ENCODE results near the gene C1orf115.
"Not testable (repeated sequence)": the region's sequence is repeated elsewhere in the genome, so short reads cannot be mapped to it uniquely, and the experiment has no call there.

The C1orf115 gene

DNA sequence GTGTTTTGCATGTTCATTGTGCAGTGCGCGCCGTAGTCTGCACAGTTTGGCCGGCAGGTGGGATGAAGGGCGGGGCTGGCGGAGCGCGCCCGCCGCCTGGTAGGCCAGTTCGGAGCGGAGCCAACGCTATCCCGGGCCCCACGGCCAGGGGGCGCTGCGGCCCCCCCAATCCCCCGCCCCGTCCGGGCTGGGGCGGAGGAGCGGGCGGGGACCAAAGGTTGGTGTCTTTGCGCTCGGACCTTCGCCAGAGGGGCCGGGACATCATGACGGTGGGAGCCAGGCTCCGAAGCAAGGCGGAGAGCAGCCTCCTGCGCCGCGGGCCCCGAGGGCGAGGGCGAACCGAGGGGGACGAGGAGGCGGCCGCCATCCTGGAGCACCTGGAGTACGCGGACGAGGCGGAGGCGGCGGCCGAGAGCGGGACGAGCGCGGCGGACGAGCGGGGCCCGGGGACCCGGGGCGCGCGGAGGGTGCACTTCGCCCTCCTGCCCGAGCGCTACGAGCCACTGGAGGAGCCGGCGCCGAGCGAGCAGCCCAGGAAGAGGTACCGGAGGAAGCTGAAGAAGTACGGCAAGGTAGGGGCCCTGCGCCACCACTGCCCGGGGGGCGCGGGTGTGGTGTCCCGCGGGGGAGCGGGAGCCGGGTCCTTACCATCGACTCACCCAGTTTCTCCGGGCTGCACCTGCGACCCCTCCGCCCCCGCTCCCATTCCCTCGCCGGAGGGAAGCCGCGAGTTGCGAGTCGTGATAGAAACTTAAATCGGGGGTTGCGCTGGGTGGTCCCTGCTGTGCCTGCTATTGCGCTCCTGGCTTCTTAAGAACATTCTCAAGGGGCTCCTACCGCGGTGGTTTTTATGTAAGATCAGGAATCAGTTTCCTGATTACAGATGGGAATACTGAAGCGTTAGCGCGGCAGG, at the start of gene C1orf115:
C1orf115 (plus strand) TSS at position 224 of the 913 bp plus-strand sequence; CDS start at position 264, 40 bp downstream.
- peak; percentile 12 to 45 for DNase-seq (ENCODE audit: low read depth in 2 of 2)

GRCh38 chr1:220642285-220642684, 47.9 kb upstream of the C1orf115 start:
- DNase-seq (ENCODE audit: low read depth in 2 of 2): no peak

DNA sequence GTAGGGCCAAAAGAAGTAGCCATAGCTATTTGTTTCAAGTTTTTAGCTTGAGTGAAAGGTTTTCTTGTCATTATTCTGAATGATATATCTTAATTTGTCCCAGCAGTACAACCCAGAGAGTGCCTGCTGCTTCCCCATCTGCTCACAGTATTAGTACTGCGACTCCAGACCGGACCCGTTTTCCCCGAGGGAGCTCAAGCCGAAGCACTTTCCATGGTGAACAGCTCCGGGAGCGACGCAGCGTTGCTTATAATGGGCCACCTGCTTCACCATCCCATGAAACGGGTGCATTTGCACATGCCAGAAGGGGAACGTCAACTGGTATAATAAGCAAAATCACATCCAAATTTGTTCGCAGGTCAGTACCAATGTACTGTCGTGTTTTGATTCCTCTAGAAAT, 37.2 kb upstream of the C1orf115 start:
- no peak for DNase-seq (ENCODE audit: low read depth in 2 of 2)

GRCh38 chr1:220655509-220655908, 34.7 kb upstream of the C1orf115 start:
- DNase-seq (ENCODE audit: low read depth in 2 of 2): no peak

GRCh38 chr1:220655961-220656740, 34.0 kb upstream of the C1orf115 start:
- no peak for DNase-seq (ENCODE audit: low read depth in 2 of 2)

- no peak for DNase-seq (ENCODE audit: low read depth in 2 of 2)
Measured at GRCh38 chr1:220666349-220666748, 23.8 kb upstream of the C1orf115 start.

DNA sequence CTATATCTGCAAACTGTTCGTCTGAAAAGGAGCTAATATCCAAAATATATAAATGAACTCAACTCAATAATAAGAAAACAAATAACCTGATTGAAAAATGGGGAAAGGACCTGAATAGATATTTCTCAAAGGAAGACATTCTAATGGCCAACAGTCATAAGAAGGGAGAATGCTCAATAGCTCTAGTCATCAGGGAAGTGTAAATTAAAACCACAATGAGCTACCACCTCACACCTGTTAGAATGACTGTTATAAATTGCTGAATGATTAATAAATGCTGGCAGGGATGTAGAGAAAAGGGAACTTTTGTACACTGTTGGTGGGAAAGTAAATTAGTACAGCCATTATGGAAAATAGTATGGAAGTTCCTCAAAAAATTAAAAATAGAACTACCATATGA, 21.2 kb upstream of the C1orf115 start:
- DNase-seq (ENCODE audit: low read depth in 2 of 2): no peak

GRCh38 chr1:220670365-220670764, 19.8 kb upstream of the C1orf115 start:
- DNase-seq (ENCODE audit: low read depth in 2 of 2): no peak

DNA sequence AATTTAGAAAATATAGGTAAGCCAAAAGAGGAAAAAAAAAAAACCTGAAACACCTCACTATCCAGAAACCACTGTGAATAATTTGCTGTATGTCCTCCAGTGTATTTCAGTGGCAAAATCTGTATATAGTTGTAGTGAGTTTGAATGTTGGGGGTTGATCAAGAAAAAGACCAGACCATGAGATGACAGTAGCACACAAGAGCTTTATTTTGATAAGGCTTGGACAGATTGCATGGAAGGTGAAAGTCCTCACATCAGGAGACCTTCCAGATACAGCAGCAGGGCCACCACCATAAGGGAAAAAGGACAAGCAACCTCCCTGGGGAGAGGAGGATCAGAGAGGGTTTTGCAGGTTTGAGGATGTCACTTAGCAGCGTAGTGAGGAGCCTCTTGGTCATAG, 16.2 kb upstream of the C1orf115 start:
- no peak for DNase-seq (ENCODE audit: low read depth in 2 of 2)

DNA sequence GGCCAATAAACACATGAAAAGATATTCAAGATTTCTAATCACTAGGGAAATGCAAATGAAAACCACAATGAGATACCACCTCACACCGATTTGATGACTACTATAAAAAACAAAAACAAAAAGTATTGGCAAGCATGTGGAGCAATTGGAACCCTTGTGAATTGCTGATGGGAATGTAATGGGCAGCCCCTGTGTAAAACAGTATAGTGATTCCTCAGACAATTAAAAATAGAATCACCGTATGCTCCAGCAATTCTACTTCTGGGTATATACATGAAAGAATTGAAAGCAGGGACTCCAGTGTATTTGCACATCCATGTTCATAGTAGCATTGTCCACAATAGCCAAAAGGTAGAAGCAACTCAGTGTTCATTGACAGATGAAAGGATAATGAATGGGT, 12.9 kb upstream of the C1orf115 start:
- DNase-seq (ENCODE audit: low read depth in 2 of 2): no peak

DNA sequence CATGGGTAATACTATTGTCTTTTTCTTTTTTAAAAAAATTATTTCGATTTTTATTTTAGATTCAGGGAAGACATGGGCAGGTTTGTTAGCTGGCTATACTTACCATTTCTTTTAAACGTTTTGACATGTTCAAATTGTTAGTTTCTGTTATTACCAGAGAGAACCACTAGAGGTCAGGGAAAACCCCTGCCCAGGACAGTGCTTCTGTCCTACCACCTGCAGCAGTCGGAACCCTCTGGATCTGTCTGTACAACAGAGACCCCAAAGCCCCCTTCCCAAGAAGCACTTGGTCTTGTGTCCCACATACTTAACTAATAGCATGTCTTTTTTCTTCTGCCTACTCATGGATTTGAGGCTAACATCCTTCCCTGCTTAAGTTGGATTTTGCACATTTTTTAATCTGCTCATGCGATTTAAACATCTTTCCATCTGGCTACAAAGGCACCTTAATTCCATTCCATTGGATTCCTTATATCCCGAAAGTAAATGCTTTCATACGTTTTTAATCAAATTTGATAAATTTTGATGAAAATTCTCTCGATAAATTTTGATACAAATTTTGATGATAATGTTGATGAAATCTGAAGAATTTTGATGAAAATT, 10.0 kb upstream of the C1orf115 start:
- no peak for DNase-seq (ENCODE audit: low read depth in 2 of 2)

DNA sequence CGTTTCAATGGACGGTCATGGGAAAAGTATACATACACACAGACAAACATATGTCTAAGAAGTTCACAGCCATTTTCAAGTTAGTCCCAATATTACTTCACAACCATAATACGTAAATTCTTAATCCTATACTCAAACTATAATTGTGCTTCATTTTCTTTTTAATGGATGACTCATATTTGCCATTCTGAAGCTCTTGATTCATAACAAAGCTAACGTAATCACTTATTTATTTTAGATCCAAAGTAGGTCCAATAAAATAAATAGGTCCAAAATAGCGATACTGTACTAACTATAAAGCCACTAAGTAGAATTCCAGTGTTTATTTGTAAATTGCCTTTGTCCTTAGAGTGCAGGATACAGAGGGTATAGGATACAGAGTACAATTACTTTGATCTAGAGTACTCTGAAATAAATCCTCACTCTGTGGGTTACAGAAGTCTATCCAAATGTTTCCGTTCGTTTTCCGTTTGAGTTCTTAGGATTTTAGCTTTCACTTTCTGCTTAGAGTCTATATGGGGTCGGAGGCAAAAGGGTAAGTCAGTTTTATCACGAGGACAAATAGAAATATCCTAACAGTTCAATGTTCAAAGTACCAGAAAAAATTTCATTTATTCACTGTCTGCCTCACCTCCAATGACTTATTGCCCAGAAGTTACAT, 8.8 kb upstream of the C1orf115 start:
- no peak for DNase-seq (ENCODE audit: low read depth in 2 of 2)

- DNase-seq (ENCODE audit: low read depth in 2 of 2): no peak
Measured at GRCh38 chr1:220682901-220683576, 7.1 kb upstream of the C1orf115 start.

- DNase-seq (ENCODE audit: low read depth in 2 of 2): not testable (repeated sequence)
Measured at GRCh38 chr1:220683716-220684115, 6.4 kb upstream of the C1orf115 start.

DNA sequence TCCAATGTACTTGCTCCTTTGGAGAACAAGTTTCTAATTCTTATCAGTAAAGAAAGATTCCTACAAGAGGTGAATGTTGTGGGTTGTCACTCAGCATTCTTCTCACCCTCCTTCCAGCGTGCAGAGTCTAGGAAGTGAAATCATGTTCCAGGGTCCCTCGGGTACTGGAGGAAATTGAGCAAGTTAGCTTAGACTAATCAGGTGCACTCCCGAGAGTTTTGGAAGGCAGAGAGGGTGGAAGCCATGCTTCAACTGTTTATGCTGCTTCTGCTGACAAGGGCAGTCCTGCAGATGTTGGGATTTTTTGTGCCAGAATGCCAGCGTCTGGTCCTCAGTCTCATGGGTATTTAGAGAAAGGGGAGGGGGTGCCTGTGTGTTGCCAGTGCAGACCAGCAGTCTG, 5.3 kb upstream of the C1orf115 start:
- DNase-seq (ENCODE audit: low read depth in 2 of 2): no peak

DNA sequence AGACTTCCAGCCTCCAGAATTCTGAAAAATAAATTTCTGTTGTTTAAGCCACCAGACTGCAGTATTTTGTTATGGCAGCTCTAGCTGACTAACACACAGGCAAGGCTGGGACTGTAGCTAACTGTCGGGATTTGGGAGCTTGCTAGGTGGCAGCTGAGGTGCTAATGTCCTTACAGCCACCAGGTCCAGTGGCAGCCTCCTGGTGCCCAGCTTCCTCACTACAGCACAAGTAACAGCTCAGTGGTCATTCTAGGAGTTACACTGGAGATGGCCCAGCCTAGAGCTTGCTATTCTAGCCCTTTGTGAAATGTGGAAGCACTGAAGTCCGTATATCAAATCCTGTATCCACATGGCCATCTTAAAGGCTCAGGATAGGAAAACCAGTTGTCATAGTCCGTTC, 4.3 kb upstream of the C1orf115 start:
- DNase-seq (ENCODE audit: low read depth in 2 of 2): no peak

- DNase-seq (ENCODE audit: low read depth in 2 of 2): no peak
Measured at GRCh38 chr1:220687809-220688208, 2.4 kb upstream of the C1orf115 start.

DNA sequence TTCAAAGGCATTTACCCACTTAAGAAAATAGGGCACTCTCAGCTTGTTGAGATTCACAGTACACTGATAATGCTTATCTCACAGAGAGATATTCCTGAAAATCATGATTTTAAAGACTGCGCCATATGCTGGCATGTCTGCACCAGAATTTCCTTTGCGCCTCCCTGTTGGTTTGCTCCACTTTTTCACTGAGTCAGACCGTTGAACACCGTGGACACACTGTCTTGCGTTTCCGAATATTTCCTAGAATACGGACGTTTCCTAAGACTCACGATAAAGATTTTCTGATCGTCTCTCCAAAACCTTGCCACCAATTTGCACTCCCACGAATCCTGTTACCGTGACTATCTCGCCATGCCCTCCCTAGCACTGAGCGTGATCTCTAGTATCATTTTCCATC, 497 bp upstream of the C1orf115 start:
- DNase-seq (ENCODE audit: low read depth in 2 of 2): no peak

DNA sequence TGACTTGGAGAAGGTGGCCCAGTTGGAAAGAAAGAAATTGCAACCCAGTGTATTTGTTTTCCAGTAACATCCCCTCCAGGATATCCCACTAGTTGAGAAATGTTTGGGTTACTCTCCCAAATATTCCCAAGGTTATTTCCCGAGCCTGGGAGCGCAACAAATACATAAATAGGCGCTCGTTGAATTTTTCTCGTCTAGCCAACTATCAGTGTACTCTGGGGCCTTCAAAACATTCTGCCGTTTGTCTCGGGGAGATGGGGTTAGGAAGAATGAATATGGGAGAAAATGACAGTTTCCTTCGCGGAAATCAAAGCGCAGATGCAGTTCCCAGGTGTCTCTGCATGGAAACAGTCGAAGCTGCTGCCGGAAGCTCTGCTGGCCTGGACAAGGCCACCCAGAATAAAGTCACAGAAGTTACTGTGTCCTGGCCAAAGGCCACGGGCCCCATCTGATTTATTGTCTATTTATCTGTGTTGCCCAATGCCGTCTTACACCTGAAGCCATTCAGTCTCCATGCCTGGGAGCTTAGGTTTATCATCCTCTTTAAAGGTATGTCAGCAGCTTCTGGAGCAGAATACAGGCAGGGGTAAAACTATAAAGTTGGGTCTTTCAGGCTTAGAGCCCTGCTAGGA, 1.0 kb downstream of the C1orf115 start:
- DNase-seq (ENCODE audit: low read depth in 2 of 2): no peak

DNA sequence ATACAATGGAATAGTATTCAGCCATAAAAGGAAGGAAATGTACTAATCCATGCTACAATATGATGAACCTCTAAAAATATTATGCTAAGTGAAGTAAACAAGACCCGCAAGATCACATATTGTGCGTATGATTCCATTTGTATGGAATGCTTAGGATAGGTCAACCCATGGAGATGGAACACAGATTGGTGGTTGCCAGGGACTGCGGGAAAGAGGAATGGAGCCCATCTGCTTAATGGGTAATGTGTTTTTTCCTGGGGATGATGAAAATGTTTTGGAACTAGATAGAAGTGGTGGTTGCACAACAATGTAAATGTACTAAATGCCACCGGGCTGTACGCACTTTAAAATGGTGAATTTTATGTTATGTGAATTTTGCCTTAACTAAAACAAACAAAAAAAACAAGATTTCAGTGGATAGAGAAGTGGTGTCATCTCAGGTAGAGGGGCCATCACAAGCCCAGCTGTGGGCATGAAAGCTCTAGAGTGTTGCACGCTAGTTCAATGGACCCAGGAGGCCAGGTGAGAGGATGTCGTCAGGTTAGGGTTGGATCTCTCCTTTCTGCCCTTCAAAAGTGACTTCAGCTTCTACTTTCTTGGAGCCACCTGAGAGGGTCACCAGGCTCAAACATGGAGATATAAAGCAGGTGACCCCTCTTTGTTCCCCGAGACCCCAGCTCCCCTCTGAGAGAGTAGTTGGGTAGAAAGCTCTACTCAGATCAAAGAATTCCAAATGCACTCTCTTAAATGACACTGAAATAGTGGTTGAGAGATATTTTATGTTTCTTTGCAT, 2.5 kb downstream of the C1orf115 start:
- no peak for DNase-seq (ENCODE audit: low read depth in 2 of 2)
